Measurements from ENCODE around the gene TADA2B.
A peak's percentile ranks its signal among the peaks of the same experiment; 100 is the strongest.

The TADA2B gene, protein sequence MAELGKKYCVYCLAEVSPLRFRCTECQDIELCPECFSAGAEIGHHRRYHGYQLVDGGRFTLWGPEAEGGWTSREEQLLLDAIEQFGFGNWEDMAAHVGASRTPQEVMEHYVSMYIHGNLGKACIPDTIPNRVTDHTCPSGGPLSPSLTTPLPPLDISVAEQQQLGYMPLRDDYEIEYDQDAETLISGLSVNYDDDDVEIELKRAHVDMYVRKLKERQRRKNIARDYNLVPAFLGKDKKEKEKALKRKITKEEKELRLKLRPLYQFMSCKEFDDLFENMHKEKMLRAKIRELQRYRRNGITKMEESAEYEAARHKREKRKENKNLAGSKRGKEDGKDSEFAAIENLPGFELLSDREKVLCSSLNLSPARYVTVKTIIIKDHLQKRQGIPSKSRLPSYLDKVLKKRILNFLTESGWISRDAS

DNA sequence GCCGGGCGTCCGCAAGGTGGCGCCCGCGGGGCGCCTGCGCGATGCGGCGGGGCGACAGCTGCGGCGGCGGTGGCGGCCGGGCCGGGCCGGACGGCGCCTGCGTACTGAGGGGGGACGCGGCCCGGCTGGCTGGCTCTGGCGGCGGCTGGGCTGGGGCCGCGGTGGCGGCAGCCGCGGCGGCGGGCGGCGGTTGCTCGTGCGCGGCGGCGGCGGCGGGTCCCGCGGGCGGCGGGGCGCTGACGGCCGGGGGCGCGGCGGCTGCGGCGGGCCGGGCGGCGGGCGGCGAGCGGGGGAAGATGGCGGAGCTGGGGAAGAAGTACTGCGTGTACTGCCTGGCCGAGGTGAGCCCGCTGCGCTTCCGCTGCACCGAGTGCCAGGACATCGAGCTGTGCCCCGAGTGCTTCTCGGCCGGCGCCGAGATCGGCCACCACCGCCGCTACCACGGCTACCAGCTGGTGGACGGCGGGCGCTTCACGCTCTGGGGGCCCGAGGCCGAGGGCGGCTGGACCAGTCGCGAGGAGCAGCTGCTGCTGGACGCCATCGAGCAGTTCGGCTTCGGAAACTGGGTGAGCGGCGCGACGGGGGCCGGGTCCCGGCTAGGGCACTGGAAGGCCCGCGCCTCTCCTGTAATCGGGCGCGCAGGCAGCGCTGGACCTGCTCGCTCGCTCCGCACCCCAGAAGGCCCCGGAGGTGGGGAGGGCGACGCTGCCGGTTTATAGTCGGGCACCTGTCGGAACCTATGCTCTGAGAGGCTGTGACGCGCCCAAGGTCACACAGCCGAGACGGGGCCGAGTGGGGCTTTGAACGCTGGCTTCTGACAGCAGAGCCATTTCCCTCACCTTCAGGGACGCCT lies at the start of gene TADA2B:
Gene TADA2B, plus strand, starts transcription at position 89 of the 853 bp plus-strand sequence. Its CDS starts 208 bp downstream, at position 297.
- DNase-seq, result peak; percentile 61

- DNase-seq, result no peak
These were observed 46.7 kb upstream of the TADA2B start for GRCh38 chr4:6996481-6996880.

DNA sequence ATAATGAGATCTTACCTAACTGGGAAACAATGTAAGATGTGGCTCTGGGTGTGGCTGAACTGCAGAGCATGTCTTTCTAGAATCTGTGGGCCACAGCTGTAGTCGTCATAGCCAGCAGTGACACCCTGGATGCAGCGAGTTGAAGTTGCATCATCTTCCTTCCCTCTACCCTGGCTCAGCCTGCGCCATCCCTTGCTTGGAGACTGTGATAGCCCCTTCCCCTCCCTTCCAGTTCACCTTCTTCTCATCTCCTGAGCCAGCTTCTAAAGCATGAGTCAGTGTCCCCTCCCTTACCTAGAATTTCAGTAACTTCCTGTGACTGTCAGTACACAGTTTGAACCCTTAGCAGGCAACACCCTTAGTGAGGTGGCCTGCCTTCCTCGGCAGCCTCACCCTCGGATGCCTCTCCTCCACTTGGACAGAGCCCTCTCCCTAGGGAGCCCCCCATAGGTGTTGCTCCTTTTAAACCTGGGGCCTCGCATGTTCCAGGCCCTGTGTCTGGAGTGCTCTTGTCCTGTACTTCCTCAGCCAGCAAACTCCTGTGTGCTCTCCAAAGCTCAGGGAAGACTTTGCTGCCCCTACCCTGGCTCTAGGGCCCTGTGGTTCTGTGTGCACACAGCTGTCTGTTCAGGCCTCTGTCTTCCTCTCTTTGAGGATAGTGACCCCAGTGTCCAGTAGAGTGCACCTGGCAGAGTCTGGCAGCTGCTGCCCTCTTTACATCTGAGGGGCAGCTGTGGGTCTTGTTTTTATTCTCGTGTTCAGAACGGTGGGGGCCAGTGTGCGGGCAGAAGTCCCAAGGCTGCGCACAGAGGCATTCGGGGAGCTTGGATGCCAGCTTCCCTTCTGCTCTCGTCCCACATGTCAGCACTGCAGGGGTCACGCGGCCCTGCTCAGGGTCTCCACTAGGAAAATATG lies 43.7 kb upstream of the TADA2B start:
- DNase-seq, result peak; percentile 22

GRCh38 chr4:7000421-7001176 lies 42.6 kb upstream of the TADA2B start:
- DNase-seq, result no peak

DNA sequence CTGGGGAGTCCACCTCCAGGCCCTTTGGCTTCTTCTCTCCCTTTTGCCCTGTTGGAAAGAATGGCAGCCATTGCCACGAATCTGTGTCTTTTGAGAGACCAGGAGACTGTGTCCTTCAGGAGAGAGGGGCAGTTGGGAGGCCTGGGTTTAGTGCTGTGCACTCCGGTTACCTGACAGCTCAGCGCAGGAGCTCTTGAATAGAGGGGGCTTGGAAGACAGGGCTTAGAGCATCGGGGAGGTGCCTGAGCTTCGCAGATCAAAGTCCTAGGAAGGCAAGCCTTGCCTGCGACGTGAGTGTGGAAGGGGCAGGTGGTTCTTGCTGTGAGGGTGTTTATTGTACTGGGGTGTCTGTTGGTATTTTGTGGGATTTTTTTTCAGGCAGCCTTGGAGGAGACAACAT lies 41.9 kb upstream of the TADA2B start:
- no peak for DNase-seq

GRCh38 chr4:7002336-7002735 lies 40.8 kb upstream of the TADA2B start:
- DNase-seq, result no peak

DNA sequence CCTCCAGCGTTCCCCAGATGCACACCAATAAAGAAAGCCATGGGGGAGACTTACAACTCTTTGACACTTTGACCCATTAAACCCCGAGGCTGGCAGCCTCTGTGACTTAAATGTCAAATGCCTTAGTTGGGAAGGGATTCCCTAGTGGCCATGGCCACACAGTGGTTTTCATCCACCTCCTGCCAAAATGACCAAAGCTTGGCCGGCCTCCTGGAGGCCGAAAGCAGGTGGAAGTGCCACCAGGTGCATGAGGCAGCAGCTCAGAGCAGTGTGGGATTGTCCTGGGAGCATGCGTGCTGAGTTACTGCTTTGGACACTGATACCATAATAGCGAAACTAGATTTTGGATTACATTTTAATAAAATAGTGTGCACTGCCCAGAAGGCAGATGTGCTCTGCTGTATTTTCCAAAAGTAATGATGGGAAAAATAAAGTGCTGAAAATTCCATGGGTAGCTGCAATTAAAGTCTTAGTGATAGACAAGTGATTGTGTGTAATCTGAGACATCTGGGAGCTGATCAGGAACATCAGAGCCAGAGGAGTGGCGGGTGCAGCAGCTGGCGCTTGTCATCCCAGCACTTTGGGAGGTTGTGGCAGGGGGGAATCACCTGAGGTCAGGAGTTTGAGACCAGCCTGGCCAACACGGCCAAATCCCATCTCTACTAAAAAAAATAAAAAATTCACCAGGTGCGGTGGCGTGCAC lies 39.8 kb upstream of the TADA2B start:
- no peak for DNase-seq

- no peak for DNase-seq
These were observed 39.3 kb upstream of the TADA2B start for GRCh38 chr4:7003879-7004240.

DNA sequence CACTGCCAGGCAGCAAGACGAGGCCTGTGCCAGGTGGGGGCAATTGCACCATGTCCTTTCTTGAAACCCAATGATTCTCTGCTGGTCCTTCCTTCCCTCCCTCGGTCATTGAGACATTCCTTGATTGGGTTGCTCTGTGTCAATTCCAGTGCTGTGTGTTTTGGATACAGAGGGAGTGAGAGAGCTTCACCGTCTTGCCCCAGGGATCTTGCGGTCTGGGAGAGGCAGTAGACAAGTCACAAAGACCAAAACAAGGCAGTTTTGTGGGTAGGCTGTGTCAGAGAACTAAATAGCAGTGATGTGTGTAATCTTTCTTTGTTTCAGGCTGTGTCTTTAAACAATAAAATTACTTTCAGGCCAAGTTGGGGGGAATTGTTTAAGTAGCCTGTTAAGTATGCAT lies 38.8 kb upstream of the TADA2B start:
- DNase-seq, result no peak

DNA sequence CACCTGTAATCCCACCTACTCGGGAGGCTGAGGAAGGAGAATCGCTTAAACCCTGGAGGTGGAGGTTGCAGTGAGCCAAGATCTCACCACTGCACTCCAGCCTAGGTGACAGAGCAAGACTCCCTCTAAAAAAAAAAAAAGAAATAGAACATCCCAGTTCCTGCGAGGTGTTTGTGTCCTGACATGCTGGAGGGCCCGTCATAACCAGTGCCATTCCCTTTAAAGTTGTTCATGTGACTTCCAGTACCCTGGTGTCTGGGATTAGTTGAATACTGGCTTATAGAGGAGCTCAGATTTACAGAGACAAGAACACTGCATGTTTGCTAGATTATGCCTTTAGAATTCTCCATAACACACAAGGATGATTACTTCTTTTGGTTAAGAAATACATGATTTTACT lies 37.6 kb upstream of the TADA2B start:
- DNase-seq, result no peak

DNA sequence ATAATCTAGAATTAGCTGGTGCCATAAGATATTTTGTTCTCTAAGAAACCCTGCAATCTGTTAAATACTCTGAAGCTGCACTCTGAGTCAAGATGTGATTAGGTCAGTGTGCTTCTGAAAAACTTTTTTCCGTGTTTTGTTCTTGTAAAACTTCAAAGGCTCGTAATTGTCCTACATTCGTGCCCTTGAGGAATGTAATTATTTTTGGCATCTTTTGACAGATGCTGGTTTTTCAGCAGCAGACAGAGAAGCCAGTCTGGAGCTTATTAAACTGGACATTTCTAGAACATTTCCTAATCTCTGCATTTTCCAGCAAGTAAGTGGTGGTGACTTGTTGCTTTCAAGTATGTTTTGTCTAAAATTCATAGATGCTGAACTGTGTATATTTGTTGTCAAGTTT lies 36.8 kb upstream of the TADA2B start:
- no peak for DNase-seq

DNA sequence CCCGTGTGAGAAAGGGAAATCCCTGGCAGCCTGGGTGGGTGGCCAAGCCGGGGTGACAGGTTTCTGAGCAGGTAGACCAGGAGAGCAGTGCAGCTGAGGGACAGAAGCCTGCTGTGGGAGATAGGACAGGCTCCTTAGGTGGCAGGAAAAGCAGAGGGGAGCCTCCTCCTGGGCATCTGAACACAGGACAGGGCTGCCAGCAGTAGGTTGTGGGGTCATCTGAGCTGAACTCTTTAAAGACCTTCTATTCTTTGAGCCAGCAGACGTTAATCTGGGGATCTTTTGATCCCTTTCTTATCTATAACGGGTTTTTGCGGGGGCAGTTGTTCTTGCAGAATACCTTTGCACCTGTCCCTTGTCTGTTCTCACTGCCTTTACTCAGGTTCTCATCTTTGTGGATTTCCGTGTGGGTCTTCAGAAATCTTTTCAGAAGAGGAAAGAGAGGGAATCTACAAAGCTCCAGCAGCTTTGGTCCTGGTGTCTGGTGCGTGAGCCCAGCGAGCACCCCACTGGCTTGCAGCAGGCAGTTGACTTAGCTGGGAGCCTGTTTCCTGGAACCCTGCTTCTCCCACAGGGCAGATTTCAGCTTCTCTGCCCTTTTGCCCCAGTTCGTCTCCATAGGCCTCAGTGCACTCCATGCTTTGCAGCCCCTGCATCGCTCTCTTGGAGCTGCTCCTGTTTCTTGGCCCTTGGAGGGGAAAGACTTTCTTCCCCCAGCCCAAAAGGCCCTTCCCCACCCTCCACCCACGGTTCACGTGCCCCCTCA lies 35.8 kb upstream of the TADA2B start:
- DNase-seq, result no peak

DNA sequence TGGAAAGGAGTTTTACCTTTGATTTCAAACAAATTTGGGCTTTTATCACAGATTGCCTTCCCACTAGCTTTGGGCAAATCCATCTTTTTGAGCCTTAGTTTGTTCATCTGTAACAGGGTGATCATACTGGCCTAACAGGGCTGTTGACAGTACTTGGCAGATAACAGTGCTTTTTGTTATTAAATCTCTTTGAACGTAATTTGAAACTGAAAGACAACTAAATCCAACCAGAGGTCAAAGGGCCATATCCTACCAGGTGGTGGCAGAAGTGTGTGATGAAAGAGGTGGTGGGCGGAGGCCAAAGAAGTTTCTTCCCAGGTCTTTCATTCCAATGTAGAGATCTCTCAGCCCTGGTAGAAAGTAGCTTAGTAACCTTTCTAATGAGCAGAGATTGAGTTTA lies 35.2 kb upstream of the TADA2B start:
- no peak for DNase-seq

- DNase-seq, result no peak
These were observed 33.6 kb upstream of the TADA2B start for GRCh38 chr4:7009564-7009963.

- no peak for DNase-seq
These were observed 30.0 kb upstream of the TADA2B start for GRCh38 chr4:7013175-7013574.

DNA sequence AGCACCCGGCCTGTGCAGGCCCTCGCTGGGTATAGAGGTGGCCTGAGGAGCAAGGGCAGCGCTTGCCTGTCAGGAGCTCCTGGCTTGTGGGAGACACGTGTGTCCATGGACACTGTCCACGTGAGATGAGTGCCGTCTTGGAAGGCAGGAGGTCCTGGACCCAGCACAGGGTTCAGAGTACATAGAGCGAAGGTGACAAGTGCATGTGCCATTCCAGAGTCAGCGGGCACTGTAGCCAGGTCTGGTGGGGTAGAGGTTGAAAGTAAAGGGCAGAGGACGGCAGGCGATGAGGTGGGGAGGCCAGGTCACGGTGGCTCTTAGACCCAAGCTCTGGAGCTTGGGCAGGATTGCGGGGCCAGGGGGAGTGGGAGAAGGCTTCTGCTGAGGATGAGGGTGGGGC lies 28.4 kb upstream of the TADA2B start:
- DNase-seq, result no peak

DNA sequence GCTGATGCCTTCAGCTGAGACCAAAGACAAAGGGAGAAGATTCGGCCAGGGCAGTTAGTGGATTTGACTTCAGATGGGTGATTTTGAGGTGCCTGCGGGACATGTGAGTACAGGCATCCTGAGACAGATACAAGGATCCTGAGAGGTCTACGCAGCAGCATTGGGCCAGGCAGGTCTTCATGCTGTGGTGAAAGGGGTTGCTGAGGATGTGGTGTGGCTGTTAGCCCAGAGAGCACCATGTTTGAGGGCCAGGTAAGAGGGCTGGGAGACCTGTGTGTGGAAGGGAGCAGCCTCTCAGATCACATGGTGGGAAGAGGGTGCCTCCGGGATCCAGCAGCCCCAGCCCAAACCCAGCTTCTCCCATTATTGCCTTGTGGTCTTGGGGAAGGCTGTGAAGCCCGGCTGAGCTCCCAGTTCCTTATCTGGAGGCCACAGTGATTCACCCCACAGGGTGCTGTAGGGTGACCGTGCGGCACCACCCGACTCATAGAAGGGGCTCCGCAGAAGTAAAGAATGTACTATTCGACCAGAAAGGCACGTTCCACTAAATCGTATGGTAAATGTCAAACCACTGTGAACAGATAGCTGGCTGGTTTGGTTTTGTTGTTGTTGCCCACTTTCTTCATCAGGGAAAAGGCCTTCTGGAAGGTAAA lies 27.7 kb upstream of the TADA2B start:
- DNase-seq, result no peak

DNA sequence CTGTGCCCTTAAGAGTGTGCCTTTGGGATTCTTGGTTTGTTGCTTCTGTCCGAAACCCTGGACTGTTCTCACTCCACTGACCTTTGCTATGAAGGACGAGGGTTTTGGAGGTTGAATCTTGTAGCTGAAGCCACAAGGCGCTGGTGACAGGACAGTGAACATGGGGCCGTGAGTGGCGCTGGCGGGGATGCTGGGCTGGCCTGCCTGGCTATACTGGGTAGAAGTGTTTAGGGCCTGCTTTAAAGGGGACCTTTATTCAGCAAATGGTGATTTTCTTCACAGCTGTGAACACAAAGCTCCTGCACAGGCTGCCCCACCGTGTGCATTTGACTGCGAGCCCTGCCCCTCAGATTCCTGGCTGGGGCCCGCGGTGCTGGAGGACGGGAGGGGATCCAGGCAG lies 27.1 kb upstream of the TADA2B start:
- no peak for DNase-seq

DNA sequence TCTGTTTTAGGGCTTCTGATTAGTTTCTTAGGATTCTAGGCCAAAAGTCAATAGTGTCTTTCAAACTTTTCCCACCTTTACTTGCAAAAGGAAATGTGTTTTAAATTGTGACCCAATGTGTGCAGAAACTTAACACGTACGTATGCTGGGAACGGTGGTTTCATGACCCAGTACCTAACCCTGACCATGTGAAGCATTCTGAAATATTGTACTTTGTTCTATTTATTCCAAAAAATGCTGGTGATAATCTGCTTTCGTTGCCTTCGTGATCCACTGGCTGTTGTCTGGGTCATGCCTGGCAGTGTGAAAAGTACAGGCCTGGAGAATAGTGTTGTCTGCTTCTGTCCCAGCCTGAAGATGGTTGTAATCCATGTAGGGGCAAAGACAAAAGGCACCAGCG lies 26.7 kb upstream of the TADA2B start:
- DNase-seq, result no peak

GRCh38 chr4:7017446-7018048 lies 25.6 kb upstream of the TADA2B start:
- no peak for DNase-seq

Data from activated naive CD4-positive, alpha-beta T cell treated with anti-CD3 and anti-CD28 coated beads, Interleukin-2, amount 50 U/mL, for 16 hours (primary cell).